PC-9 (cell line): ENCODE results near the gene GPD1L. TPM values are rescaled to one million over a fixed set of nuclear protein-coding genes. Genes with fewer than 3 reads are reported as not detected.

Experiments used
- BruUV-seq: library from RNA; stranded (reverse); fragments of 400-500 nt; replicated peaks from 2 replicates; lab custom pipeline; 2021; lab: Mats Ljungman, UMichigan
- CTCF ChIA-PET: fragments of 300-600 bp; sonication (Branson Sonifier 250); formaldehyde crosslinking; loops from one replicate; lab custom pipeline; 2022; ENCODE audit warnings: antibody characterized with exemption; lab: Charles Lee
- POLR2A ChIA-PET: fragments of 300-600 bp; sonication (Branson Sonifier 250); formaldehyde crosslinking; loops from one replicate; lab custom pipeline; 2022; ENCODE audit warnings: antibody characterized with exemption; ENCODE audit not compliant: unreplicated experiment; lab: Charles Lee
- DNase-seq, 2 experiments: peaks; one replicate each; pipeline versions ENCODE4 v3.0.0 to v3.0.0-alpha.2; 2015 to 2022; ENCODE audit warnings: mixed read lengths in 1 of 2
- H2AFZ ChIP-seq: fragments of 200-600 bp; sonication (generic); 2 replicates; pipeline ENCODE4 v1.8.1; 2017; ENCODE audit warnings: antibody characterized with exemption
- H3F3A ChIP-seq: fragments of 200-600 bp; sonication (generic); 2 replicates; pipeline ENCODE4 v1.8.1; 2017; ENCODE audit warnings: antibody characterized with exemption, mild to moderate bottlenecking, low read depth; ENCODE audit not compliant: insufficient read depth
- H3K27ac ChIP-seq: fragments of 200-600 bp; sonication (generic); 2 replicates; pipeline ENCODE4 v1.6.1; 2016; ENCODE audit warnings: mixed run types
- H3K27me3 ChIP-seq: fragments of 200-600 bp; sonication (generic); 2 replicates; pipeline ENCODE4 v1.6.1; 2016; ENCODE audit warnings: low read depth, mixed run types; ENCODE audit not compliant: insufficient read depth
- H3K36me3 ChIP-seq: fragments of 200-600 bp; sonication (generic); 2 replicates; pipeline ENCODE4 v1.6.1; 2016; ENCODE audit warnings: low read depth, mixed run types
- H3K4me1 ChIP-seq: fragments of 200-600 bp; sonication (generic); replicated peaks from 2 replicates; pipeline ENCODE4 v1.6.1; 2016; ENCODE audit warnings: mixed run types; ENCODE audit not compliant: insufficient read depth
- H3K4me2 ChIP-seq: fragments of 200-600 bp; sonication (generic); 2 replicates; pipeline ENCODE4 v1.6.1; 2017; ENCODE audit warnings: mixed run types
- H3K4me3 ChIP-seq: fragments of 200-600 bp; sonication (generic); 2 replicates; pipeline ENCODE4 v1.6.1; 2016; ENCODE audit warnings: mixed run types
- H3K79me2 ChIP-seq: fragments of 200-600 bp; sonication (generic); 2 replicates; pipeline ENCODE4 v1.6.1; 2017; ENCODE audit warnings: low read depth, mixed run types
- H3K9me2 ChIP-seq: fragments of 200-600 bp; sonication (generic); 2 replicates; pipeline ENCODE4 v1.8.1; 2017; ENCODE audit warnings: mild to moderate bottlenecking; ENCODE audit not compliant: insufficient read depth
- H3K9me3 ChIP-seq: fragments of 200-600 bp; sonication (generic); 2 replicates; pipeline ENCODE4 v1.8.1; 2016; ENCODE audit warnings: low read depth; ENCODE audit not compliant: insufficient read depth
- H4K20me1 ChIP-seq: fragments of 200-600 bp; sonication (generic); 2 replicates; pipeline ENCODE4 v1.8.1; 2017; ENCODE audit not compliant: insufficient read depth
- CTCF ChIP-seq: fragments of 200-600 bp; sonication (generic); conservative IDR thresholded peaks from 2 replicates; pipeline ENCODE4 v1.6.1; 2017; ENCODE audit warnings: mixed run types, antibody characterized with exemption, mild to moderate bottlenecking, moderate library complexity
- EZH2 ChIP-seq: fragments of 200-600 bp; sonication (generic); IDR thresholded peaks from 2 replicates; pipeline ENCODE4 v1.8.0; 2017; ENCODE audit warnings: antibody characterized with exemption, low read depth
- intact Hi-C: fragments of 100-400 bp; cut with micrococcal nuclease; formaldehyde crosslinking; loops from one replicate; pipeline ENCODE4 v1.10.0; 2022; ENCODE audit not compliant: unreplicated experiment
- total RNA-seq: library from RNA; stranded (reverse); gene quantifications from 2 replicates; pipeline ENCODE4 v1.2.3, GENCODE V29; 2021

GPD1L gene
- total RNA-seq, 1 experiment from 2014 or later: 10.3 TPM

- Histone ChIP-seq H3K79me2 (peaks cover 10% of the 10 kb centered on the region; the same call in 1 of the 2 replicates), H4K20me1 (no peaks in the 10 kb centered on the region), H3K4me3 (no peak overlapping the region), H3K27me3 (no peaks in the 10 kb centered on the region), H2AFZ (no peak overlapping the region), H3K9me2 (no peaks in the 10 kb centered on the region), H3K27ac (no peak overlapping the region), H3K36me3 (no peaks in the 10 kb centered on the region), H3F3A (peaks cover 5% of the 10 kb centered on the region; the same call in 1 of the 2 replicates), H3K4me2 (peak overlapping the region; percentile 26; the same call in 1 of the 2 replicates), H3K4me1 (peaks cover 14% of the 10 kb centered on the region), H3K9me3 (no peaks in the 10 kb centered on the region)
- BruUV-seq: no TSS peak
- intact Hi-C loops: no loop called here
- DNase-seq: peak in 1 of 2 experiments; percentile 69
- POLR2A ChIA-PET: interaction anchor here (0.5 kb wide), 1 partner anchor 17 kb away, joined by 3 read pairs; no protein-coding TSS in a partner anchor
- TF ChIP-seq CTCF (no peak), EZH2 (no peak)
- CTCF ChIA-PET: interaction anchor here (0.6 to 1.0 kb wide), 2 partner anchors 27 to 100 kb away, joined by 3 to 5 read pairs; no protein-coding TSS in a partner anchor
Measured at GRCh38 chr3:32117320-32117719, 10.9 kb downstream of the GPD1L start.

GRCh38 chr3:32118215-32118614, 11.8 kb downstream of the GPD1L start:
- H4K20me1 ChIP-seq: no peaks in the 10 kb centered on the region
- peaks cover 4% of the 10 kb centered on the region; the same call in 1 of the 2 replicates for H3K79me2 ChIP-seq
- no peak overlapping the region for H3K4me2 ChIP-seq
- H3K4me3 ChIP-seq: no peak overlapping the region
- peaks cover 14% of the 10 kb centered on the region for H3K4me1 ChIP-seq
- H3K9me3 ChIP-seq: no peaks in the 10 kb centered on the region
- H3F3A ChIP-seq: peaks cover 5% of the 10 kb centered on the region; the same call in 1 of the 2 replicates
- H3K36me3 ChIP-seq: no peaks in the 10 kb centered on the region
- POLR2A ChIA-PET: no interaction called here
- TF ChIP-seq CTCF: no peak
- H3K27me3 ChIP-seq: no peaks in the 10 kb centered on the region
- DNase-seq: no peak
- intact Hi-C loops: no loop called here
- H3K9me2 ChIP-seq: no peaks in the 10 kb centered on the region
- CTCF ChIA-PET: no interaction called here
- no TSS peak for BruUV-seq
- no peak overlapping the region for H3K27ac ChIP-seq
- no peak overlapping the region for H2AFZ ChIP-seq

- CTCF ChIA-PET: no interaction called here
Measured at GRCh38 chr3:32120471-32120870, 14.1 kb downstream of the GPD1L start.

More at GRCh38 chr3:32120471-32120870, 14.1 kb downstream of the GPD1L start:
- H3K27ac ChIP-seq: no peak overlapping the region
- POLR2A ChIA-PET: interaction anchor here (0.7 kb wide), 1 partner anchor 17 kb away, joined by 3 read pairs; no protein-coding TSS in a partner anchor
- peaks cover 14% of the 10 kb centered on the region for H3K4me1 ChIP-seq
- TF ChIP-seq EZH2 (no peak), CTCF (no peak)
- no peak overlapping the region for H3K4me2 ChIP-seq
- intact Hi-C loops: no loop called here
- no peaks in the 10 kb centered on the region for H3K27me3 ChIP-seq
- H3K9me2 ChIP-seq: no peaks in the 10 kb centered on the region
- H3K4me3 ChIP-seq: no peak overlapping the region
- no peak for DNase-seq
- no peaks in the 10 kb centered on the region for H3K36me3 ChIP-seq
- H3K79me2 ChIP-seq: no peaks in the 10 kb centered on the region
- H4K20me1 ChIP-seq: no peaks in the 10 kb centered on the region
- peaks cover 5% of the 10 kb centered on the region; the same call in 1 of the 2 replicates for H3F3A ChIP-seq
- no peaks in the 10 kb centered on the region for H3K9me3 ChIP-seq
- H2AFZ ChIP-seq: no peak overlapping the region
- no TSS peak for BruUV-seq
